Measurements from ENCODE around the gene SPECC1. TPM values are rescaled to one million over a fixed set of nuclear protein-coding genes. Genes with fewer than 3 reads are reported as not detected.

The SPECC1 gene, protein sequence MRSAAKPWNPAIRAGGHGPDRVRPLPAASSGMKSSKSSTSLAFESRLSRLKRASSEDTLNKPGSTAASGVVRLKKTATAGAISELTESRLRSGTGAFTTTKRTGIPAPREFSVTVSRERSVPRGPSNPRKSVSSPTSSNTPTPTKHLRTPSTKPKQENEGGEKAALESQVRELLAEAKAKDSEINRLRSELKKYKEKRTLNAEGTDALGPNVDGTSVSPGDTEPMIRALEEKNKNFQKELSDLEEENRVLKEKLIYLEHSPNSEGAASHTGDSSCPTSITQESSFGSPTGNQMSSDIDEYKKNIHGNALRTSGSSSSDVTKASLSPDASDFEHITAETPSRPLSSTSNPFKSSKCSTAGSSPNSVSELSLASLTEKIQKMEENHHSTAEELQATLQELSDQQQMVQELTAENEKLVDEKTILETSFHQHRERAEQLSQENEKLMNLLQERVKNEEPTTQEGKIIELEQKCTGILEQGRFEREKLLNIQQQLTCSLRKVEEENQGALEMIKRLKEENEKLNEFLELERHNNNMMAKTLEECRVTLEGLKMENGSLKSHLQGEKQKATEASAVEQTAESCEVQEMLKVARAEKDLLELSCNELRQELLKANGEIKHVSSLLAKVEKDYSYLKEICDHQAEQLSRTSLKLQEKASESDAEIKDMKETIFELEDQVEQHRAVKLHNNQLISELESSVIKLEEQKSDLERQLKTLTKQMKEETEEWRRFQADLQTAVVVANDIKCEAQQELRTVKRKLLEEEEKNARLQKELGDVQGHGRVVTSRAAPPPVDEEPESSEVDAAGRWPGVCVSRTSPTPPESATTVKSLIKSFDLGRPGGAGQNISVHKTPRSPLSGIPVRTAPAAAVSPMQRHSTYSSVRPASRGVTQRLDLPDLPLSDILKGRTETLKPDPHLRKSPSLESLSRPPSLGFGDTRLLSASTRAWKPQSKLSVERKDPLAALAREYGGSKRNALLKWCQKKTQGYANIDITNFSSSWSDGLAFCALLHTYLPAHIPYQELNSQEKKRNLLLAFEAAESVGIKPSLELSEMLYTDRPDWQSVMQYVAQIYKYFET
- total RNA-seq (2022; extraction: Qiagen RNA extraction): 43.8 to 60.1 TPM (median 46.2 TPM) in 5 replicates

DNA sequence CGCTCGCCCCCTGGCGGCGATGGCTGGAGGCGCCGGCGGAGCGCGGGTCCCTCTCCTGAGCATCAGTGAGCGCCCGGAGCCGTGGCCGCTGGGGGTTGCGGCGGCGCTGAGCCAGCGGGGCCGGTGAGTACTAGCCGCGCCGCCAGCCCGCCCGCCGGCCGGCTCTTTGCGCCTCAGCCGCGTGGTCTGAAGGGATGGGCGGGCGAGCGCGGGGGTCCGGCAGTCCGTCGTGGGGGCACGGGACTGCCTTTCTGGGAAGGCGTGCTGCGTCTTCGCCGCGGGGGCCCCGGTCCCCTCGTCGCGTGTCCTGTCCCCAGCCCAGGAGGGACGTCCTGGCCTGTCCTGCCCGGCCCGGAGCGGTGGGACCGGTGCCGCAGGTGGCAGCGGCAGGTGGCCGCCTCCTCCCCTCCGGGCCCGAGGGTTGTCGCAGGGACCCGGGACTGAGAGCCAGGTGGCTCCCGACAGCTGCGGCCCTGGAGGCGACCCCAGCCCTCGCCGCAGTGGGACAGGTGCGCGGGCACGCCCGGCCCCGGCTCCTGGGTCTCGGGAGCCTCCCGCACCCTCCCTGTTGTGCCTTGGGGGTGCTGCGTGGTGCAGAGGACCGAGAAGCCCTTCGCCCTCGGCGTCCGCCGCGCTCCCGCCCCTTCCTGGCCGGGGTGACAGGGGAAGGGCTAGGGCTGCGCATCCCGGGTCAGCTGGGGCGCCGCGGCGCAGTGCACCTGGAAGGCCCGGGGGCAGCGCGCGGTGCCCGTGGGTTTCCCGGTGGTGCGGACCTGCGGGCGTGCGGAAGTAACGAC lies at the start of gene SPECC1:
SPECC1 (plus strand) TSS at position 58 of the 797 bp plus-strand sequence. CDS start 87,293 bp downstream, outside the sequence.

DNA sequence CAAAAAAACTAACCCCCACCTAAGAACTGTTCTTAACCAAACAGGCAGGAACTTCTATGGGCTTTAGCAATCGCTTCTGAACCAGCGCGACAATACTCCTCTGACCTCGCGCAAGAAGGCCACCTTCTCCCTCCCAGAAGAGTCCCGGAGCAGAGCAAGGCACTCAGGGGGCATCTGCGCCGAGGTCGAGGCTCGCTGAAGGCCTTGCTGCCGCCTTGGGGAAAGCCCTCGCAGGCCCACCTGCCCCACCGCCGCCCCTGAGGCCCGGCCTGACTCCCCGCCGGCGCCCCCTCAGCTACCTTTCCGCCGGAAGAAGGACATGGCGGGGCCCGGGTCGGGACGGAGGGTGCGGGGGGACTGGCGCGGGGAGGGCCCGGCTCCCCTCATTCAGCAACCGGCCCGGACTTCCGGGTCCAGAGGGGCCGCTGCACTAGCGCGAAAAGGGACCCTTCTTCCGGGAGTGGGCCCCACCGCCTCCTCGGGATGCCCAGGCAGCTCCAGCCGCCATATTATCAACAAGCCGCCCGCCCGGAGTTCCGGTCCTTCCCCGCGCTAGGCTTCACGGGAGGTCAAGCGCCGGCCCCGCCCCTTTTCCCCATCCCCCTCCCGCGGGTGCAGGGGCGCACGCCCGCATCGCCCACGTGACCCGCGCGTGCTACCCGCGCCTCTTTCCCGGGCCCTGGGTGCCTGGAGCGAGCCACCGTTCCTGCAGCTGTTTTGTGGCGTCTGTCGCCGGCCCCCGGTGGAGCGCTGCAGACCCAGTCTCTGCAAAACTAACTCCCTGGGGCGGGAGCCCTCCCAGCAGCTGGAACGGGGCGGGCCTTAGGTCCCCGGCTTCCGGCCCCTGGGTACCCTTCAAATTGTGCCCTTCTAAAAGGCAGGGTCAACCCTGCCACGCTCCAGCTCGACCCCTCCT lies 31.6 kb upstream of the SPECC1 start, which contains the start of gene AKAP10:
AKAP10 (minus strand) TSS at position 536 of the 916 bp plus-strand sequence; CDS start at position 387, 149 bp downstream.

Other genes with a start within 250 kb of the SPECC1 start
- 11.9 to 18.6 TPM (median 16.2 TPM) in 5 replicates for gene ULK2, start 141.4 kb upstream of the SPECC1 start, total RNA-seq (2022; extraction: Qiagen RNA extraction)
- 20.3 to 26.5 TPM (median 23.8 TPM) in 5 replicates for gene AKAP10, start 31.5 kb upstream of the SPECC1 start, total RNA-seq (2022; extraction: Qiagen RNA extraction)